Activated B cell treated with CpG ODN at 0.5 μM for 24 hours (primary cell): ENCODE measurements around the gene SLC43A2. TPM values are rescaled to one million over a fixed set of nuclear protein-coding genes. Genes with fewer than 3 reads are reported as not detected.

Experiments
- ATAC-seq: fragments of 200-7000 bp; cut with Tn5 transposase; one replicate; pipeline ENCODE4 v1.10.0; 2021; ENCODE audit warnings: low read depth, mild to moderate bottlenecking, moderate library complexity
- CTCF ChIA-PET: fragments of 350-600 bp; sonication (Branson Sonifier 250); formaldehyde crosslinking; loops from one replicate; lab custom pipeline; 2021; ENCODE audit warnings: antibody characterized with exemption; lab: Charles Lee
- POLR2A ChIA-PET: fragments of 350-600 bp; sonication (Branson Sonifier 250); formaldehyde crosslinking; loops from one replicate; lab custom pipeline; 2021; ENCODE audit warnings: antibody characterized with exemption; lab: Charles Lee
- DNase-seq: peaks from one replicate; pipeline ENCODE4 v3.0.0; 2022
- H3K27ac Mint-ChIP-seq: one replicate; pipeline ENCODE4 v1.8.0; 2020; ENCODE audit warnings: mixed read lengths
- H3K27me3 Mint-ChIP-seq: one replicate; pipeline ENCODE4 v1.8.0; 2021; ENCODE audit warnings: mixed read lengths
- H3K36me3 Mint-ChIP-seq: one replicate; pipeline ENCODE4 v1.8.0; 2021; ENCODE audit warnings: low read depth, mixed read lengths
- H3K4me1 Mint-ChIP-seq: one replicate; pipeline ENCODE4 v1.8.0; 2021; ENCODE audit warnings: mixed read lengths
- H3K4me3 Mint-ChIP-seq: one replicate; pipeline ENCODE4 v1.8.0; 2020; ENCODE audit warnings: mild to moderate bottlenecking, mixed read lengths
- H3K9me3 Mint-ChIP-seq: one replicate; pipeline ENCODE4 v1.8.0; 2020; ENCODE audit warnings: mixed read lengths
- CTCF ChIP-seq: fragments of 200-600 bp; IDR thresholded peaks from one replicate; pipeline ENCODE4 v1.8.0; 2022; ENCODE audit warnings: antibody characterized with exemption, mild to moderate bottlenecking
- intact Hi-C: fragments of 100-400 bp; cut with micrococcal nuclease; formaldehyde crosslinking; loops from one replicate; pipeline ENCODE4 v1.15.1; 2024
- total RNA-seq: library from RNA; stranded (reverse); gene quantifications from 2 replicates; pipeline ENCODE4 v1.2.3, GENCODE V29; 2022

SLC43A2 gene
- total RNA-seq, 1 donor from 2014 or later = 167 TPM

- CTCF ChIA-PET = interaction anchor here (7.1 kb wide), 1 partner anchor 13 kb away, joined by 49 read pairs; the partner anchor contains the start of gene SLC43A2
- H3K4me1 Mint-ChIP-seq = peaks cover 41% of the 10 kb centered on the region
- H3K4me3 Mint-ChIP-seq = peak overlapping the region; percentile 85
- H3K9me3 Mint-ChIP-seq = no peaks in the 10 kb centered on the region
- intact Hi-C loops = loop anchor here (10.0 kb wide), 1 partner anchor 391 kb away; the partner anchor contains the start of gene DPH1
- ATAC-seq (peak; percentile 35), DNase-seq (peak; percentile 55)
- POLR2A ChIA-PET = interaction anchor here (0.5 to 3.0 kb wide), 10 partner anchors 9 to 600 kb away, joined by 3 to 45 read pairs (median 6); partner anchors contain the start of gene SLC43A2
- no peaks in the 10 kb centered on the region for H3K36me3 Mint-ChIP-seq
- no peak for TF ChIP-seq CTCF
- no peak overlapping the region for H3K27ac Mint-ChIP-seq
- H3K27me3 Mint-ChIP-seq = no peaks in the 10 kb centered on the region
These were observed 14.8 kb upstream of the SLC43A2 start for GRCh38 chr17:1643293-1643998.

DNA sequence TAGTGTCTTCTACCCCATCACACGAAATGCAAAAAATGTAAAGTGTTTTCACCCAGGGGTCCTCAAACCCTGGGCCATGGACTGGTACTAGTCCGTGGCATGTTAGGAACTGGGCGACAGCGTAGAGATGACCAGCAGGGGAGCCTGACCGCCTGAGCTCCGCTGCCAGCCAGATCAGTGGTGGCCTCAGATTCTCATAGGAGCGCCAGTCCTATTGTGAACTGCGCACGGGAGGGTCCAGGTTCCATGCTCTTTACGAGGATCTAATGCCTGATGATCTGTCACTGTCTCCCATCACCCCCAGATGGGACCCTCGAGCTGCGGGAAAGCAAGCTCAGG, 12.4 kb upstream of the SLC43A2 start:
- no peak overlapping the region for H3K4me3 Mint-ChIP-seq

GRCh38 chr17:1640329-1641064, 11.9 kb upstream of the SLC43A2 start:
- Mint-ChIP-seq H3K27ac (peak overlapping the region; percentile 30), H3K27me3 (no peaks in the 10 kb centered on the region), H3K4me1 (peaks cover 17% of the 10 kb centered on the region), H3K9me3 (no peaks in the 10 kb centered on the region), H3K36me3 (no peaks in the 10 kb centered on the region), H3K4me3 (no peak overlapping the region)
- ATAC-seq (no peak), DNase-seq (no peak)
- ChIA-PET POLR2A (interaction anchor here (1.7 kb wide), 1 partner anchor 11 kb away, joined by 5 read pairs; no protein-coding TSS in a partner anchor), CTCF (interaction anchor here (0.7 to 1.6 kb wide), 2 partner anchors 9 to 10 kb away, joined by 3 read pairs; no protein-coding TSS in a partner anchor)
- intact Hi-C loops = loop anchor here (10.0 kb wide), 1 partner anchor 394 kb away; the partner anchor contains the start of gene DPH1
- TF ChIP-seq CTCF = no peak

More for the DNA sequence above, 12.4 kb upstream of the SLC43A2 start:
- Mint-ChIP-seq H3K27me3 (no peaks in the 10 kb centered on the region), H3K27ac (peak overlapping the region; percentile 30), H3K9me3 (no peaks in the 10 kb centered on the region), H3K4me1 (peaks cover 22% of the 10 kb centered on the region), H3K36me3 (no peaks in the 10 kb centered on the region)
- no peak for TF ChIP-seq CTCF
- ChIA-PET POLR2A (interaction anchor here (0.9 to 1.7 kb wide), 2 partner anchors 11 to 48 kb away, joined by 3 to 5 read pairs; no protein-coding TSS in a partner anchor), CTCF (interaction anchor here (1.6 kb wide), 1 partner anchor 11 kb away, joined by 3 read pairs; no protein-coding TSS in a partner anchor)
- ATAC-seq = no peak
- DNase-seq = no peak
- intact Hi-C loops = loop anchor here (10.0 kb wide), 1 partner anchor 394 kb away; the partner anchor contains the start of gene DPH1

- POLR2A ChIA-PET = interaction anchor here (0.7 to 1.7 kb wide), 4 partner anchors 10 to 196 kb away, joined by 3 to 6 read pairs (median 5); partner anchors contain the start of gene SLC43A2
- Mint-ChIP-seq H3K9me3 (no peaks in the 10 kb centered on the region), H3K4me3 (no peak overlapping the region), H3K36me3 (no peaks in the 10 kb centered on the region), H3K4me1 (peaks cover 8% of the 10 kb centered on the region), H3K27me3 (no peaks in the 10 kb centered on the region), H3K27ac (no peak overlapping the region)
- intact Hi-C loops = loop anchor here (10.0 kb wide), 1 partner anchor 395 kb away; the partner anchor contains the start of gene DPH1
- DNase-seq (no peak), ATAC-seq (no peak)
- CTCF ChIA-PET = interaction anchor here (0.7 to 1.6 kb wide), 2 partner anchors 9 to 10 kb away, joined by 3 read pairs; no protein-coding TSS in a partner anchor
- TF ChIP-seq CTCF = no peak
These were observed 11.0 kb upstream of the SLC43A2 start for GRCh38 chr17:1639549-1640180.
